Peyer's patch (tissue), 4 donors: Measurements from ENCODE around the gene RABL2B.

ENCODE experiments used
- CTCF ChIP-seq, 6 experiments: fragments of 450-650 bp in 4 of 6; fragments of 200-600 bp in 2 of 6; sonication (generic) in 1 of 6; IDR thresholded peaks; one replicate each; pipeline ENCODE4 v1.5.1; 2017 to 2019; ENCODE audit warnings: antibody characterized with exemption in 6 of 6, mild to moderate bottlenecking in 3 of 6, moderate library complexity in 1 of 6
- POLR2A ChIP-seq, 2 donors: fragments of 450-650 bp; IDR thresholded peaks; one replicate each; pipeline ENCODE4 v1.5.1; 2017; ENCODE audit warnings: antibody characterized with exemption in 2 of 2, mild to moderate bottlenecking in 2 of 2, moderate library complexity in 2 of 2

- TF ChIP-seq CTCF (IDR thresholded peaks at IDR 0.05) (no peak), POLR2A (IDR thresholded peaks at IDR 0.05) (no peak)
Measured at GRCh38 chr22:50730013-50730891, 53.2 kb downstream of the RABL2B start.
